HG02885 (cell line): Measurements from ENCODE around the gene APBA2.

Experiments
- ATAC-seq: cut with Tn5 transposase; IDR thresholded peaks from one replicate; pipeline ENCODE4 v1.9.1; 2021; ENCODE audit warnings: mild to moderate bottlenecking; ENCODE audit not compliant: unreplicated experiment, poor library complexity

The APBA2 gene

GRCh38 chr15:28950916-28951315 lies 65.1 kb downstream of the APBA2 start:
- no peak for ATAC-seq

GRCh38 chr15:28952666-28953491 lies 67.1 kb downstream of the APBA2 start:
- no peak for ATAC-seq

GRCh38 chr15:28953573-28954195 lies 67.9 kb downstream of the APBA2 start:
- no peak for ATAC-seq

DNA sequence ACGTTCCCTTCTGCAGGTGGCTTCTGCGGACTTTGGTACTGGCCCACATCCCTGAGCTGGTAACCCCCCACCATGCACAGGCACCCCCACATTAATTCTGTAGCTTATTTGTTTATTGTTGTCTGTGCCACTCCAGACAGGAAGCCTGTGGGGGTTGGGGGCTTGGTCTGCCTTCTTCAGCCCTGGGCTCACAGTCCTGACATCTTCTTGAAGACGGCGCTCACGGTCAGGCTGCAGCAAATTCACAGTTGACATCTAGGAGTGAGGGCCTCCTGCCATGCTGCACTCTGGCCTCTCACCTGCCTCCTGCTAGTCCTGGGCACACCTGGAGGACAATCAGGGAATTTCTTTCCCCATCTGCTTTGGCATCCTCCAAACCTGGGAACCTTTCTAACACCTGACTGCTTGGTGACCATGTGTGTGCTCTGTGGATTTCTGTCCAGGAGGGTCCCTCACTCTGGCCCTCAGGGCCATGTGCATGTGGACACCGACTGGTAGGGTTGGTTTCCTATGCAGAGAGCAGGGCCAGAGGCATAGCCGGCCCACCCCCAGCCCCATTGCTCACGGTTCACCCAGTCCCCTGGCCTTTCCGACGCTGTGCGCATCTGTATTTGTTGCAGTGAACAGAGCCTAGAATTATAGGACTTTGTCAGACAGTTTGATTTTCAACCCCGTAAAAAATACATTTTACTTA lies 68.8 kb downstream of the APBA2 start:
- no peak for ATAC-seq

DNA sequence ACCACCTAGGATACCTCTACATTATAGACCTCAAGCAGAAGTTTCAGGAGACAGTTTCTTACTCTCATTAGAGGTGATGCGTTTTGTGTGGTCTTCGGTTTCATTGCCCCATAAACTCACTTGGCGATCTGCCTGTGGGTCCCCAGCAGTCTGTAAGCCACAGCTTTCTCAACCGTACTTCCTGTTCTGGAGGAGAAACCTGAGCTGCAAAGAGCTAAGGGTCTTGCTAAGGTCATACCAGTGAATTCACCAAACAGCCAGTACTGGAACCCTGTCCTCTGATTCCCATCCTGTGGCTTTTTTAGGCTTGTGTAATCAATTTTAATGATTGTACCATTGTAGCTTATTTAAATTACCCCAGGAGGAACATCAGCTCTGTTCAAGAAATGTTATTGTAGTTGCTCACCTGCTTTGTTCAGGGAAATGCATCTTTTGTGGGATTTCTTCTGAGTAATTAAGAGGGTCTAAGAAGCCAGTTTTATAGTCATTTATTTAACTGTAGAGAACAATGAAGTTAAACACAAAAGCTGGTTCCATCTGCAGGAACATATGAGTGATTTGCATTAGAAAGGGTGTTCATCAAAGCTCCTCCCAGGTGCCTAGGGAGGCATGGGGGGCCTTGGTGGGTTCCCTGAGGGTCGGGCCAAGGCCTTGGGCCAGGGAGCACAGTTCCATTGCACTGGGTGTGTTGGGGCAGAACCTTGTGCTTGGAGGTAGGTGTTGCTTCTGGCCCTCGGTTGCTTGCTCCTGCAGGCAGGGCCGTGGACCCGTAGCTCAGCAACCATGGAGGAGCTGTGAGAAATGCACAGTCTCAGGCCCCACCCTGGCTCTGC lies 69.6 kb downstream of the APBA2 start:
- peak; percentile 59 for ATAC-seq

DNA sequence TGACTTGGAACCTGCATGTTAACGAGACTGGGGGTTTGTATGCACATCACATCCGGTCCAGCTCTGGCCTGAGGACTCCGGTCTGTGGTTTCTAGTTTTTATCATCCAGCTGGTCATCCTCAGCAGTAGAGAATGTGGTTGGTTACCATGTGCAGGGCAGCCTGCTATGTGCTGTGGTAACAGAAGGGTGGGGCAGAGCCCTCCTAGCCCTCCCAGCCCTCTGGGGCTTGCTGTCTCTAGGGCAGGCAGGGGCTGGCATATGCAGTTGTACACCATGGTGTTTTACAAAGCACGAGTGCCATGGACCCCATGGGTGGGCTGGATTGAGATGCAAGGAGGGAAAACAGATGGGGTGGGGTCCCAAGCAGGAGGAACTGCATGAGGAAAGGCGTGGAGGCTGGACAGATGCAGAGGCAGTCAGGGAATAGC lies 70.2 kb downstream of the APBA2 start:
- ATAC-seq = no peak

- no peak for ATAC-seq
Measured at GRCh38 chr15:28956491-28956890, 70.7 kb downstream of the APBA2 start.

- no peak for ATAC-seq
Measured at GRCh38 chr15:28957606-28958498, 72.1 kb downstream of the APBA2 start.

DNA sequence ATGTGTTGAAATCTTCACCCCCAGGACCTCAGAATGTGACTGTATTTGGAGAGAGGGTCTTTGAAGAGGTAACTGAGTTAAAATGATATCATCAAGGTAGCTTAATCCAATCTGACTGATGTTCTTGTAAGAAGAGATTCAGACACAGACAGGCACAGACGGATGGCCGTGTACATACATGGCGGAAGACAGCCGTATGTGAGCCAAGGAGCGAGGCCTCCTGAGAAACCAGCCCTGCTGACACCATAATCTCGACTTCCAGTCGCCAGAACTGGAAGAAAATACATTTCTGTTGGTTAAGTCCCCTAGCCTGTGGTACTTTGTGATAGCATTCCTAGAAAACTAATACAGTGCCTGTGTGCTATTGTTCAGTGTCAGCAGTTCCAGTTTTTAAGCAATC lies 73.6 kb downstream of the APBA2 start:
- ATAC-seq = no peak

- no peak for ATAC-seq
Measured at GRCh38 chr15:28960979-28961378, 75.2 kb downstream of the APBA2 start.

DNA sequence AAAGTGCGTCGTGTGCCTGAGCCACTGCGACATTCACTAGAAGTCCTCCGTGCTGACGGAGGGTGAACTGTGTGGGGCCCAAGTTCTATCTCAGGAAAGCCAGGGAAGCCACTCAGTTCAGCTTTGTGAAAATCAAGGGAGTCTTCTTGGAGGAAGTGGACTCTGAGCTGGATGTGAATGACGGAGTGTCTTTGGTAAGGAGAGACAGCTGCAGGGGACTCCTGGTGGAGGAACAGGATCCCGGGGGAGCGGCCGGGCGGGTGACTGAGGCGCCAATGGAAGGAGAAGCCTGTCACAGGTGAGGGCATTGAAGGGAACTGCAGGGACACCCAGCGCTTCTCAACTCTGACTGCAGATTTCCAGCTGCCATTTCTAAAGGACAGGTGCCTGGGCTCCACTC lies 75.6 kb downstream of the APBA2 start:
- ATAC-seq = no peak

DNA sequence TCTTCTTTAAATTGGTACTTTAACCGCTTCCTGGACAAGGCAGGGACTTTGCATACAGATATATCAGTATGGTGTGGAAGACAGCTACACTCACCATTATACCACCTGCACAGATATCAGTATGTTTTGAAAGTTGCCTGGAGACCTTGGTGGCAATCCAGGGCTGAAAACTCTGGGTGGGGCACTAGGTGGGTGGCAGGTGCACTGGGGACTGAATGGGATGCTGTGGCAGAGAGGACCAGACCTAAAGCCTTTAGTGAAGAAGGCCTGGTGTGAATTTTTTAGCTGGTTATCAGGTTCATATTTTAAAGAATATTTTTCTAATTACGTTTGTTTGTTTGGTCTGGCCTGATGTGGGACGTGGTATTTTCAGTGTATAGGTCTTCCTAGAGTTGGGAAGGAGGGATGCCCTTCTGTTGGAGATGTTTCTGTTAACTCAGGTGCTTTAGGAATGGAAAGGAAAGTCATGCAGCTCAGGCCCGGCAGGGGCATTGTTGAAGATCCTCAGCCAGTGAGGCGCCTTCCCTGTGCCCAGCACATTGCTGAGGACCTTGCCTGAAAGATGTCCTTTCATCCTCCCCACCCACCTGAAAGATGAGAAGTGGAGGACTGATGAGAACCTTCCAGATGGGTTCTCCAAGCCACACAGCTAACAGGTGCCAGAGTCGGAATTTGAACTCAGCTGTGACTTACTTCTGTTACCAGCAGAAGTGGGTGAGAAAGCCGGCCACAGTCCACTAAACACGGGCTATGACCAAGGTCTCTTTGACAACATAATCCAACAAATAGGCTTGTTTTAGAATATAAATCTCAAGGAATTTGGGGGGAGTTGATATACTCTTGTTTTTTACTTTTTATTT lies 77.3 kb downstream of the APBA2 start:
- ATAC-seq = no peak

DNA sequence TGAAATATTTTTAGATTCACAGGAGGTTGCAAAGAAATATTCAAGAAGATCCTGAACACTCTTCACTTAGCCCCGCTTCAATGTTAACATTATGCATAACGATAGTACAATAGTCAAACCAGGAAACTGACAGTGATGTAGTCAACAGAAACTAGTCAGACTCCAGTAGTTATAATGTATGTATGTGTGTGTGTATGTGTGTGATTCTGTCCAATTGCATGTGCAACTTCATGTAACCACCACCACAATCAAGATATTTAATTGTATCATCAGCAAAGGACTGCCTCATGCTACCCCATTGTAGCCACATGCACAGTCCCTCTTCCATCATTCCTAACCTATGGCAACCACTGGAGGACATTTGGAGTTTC lies 77.9 kb downstream of the APBA2 start:
- no peak for ATAC-seq

GRCh38 chr15:28964098-28964497 lies 78.3 kb downstream of the APBA2 start:
- no peak for ATAC-seq

DNA sequence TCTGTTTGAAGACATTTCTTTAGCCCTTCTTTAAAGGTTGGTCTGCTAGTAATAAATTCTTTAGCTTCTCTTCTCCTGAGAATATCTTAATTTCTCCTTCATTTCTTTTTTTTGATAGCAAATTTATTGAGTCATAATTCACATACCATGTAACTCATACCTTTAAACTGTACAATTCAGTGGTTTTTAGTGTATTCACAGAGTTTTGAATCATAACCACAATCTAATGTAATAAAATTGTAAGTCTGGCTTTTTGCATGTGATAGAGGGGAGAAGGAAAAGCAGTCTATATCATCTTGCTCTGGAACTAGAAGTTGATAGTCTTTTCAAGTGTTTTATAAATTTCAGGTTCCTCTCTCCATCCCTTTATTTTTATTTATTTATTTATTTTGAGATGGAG lies 81.3 kb downstream of the APBA2 start:
- ATAC-seq = no peak

DNA sequence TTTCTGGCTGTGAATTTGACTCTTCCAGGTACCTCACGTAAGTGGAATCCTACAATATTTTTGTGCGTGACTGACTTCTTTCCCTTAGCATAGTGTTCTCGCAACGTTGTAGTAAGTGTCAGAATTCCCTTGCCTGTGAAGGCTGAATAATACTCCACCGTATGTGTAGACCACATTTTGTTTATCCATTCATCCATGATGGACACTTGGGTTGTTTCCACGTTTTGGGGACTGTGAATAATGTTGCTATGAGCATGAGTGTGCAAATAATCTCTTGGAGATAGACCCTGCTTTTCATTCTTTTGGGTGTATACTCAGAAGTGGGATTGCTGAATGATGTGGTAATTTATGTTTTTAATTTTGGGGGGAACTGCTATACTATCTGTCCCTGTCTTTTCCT lies 82.2 kb downstream of the APBA2 start:
- no peak for ATAC-seq

- no peak for ATAC-seq
Measured at GRCh38 chr15:28969511-28970085, 83.8 kb downstream of the APBA2 start.

DNA sequence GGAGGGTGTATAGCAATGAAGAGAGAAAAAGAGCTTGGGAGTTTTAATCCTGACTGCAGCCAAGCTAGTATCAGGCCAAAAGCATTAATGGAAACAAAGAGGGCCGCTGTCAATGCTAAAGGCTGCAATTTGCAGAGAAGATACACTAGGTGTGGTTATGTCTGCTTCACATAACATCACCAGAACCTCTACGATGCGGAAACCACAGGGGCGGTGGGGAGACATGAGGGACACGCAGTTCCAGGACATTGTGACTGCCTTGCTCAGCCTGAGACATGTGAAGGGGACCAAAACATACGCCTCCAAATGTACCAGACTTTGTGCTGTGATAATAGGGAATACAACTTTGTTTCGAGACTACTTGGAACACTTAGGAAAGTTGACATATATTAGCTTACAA lies 88.4 kb downstream of the APBA2 start:
- ATAC-seq = no peak
